Psoas muscle (tissue), 8 donors: ENCODE data around the gene ADCY1. TPM values are rescaled to one million over a fixed set of nuclear protein-coding genes. Genes with fewer than 3 reads are reported as not detected.

Experiments
- ATAC-seq, 4 donors: fragments of 200-7000 bp; cut with Tn5 transposase; one replicate each; pipeline ENCODE4 v1.9.1; 2020; ENCODE audit warnings: moderate library complexity in 3 of 4, mild to moderate bottlenecking in 2 of 4
- DNase-seq, 2 donors: peaks; one replicate each; pipeline ENCODE4 v3.0.0-alpha.2; 2020
- H3K27ac ChIP-seq: fragments of 200-600 bp; one replicate; pipeline ENCODE4 v1.8.0; 2022
- H3K27me3 ChIP-seq, 3 donors: fragments of 200-600 bp in 1 of 3; one replicate each; pipeline versions ENCODE4 v1.6.1 to v1.8.0; 2013 to 2022; ENCODE audit warnings: low read length in 2 of 3, mild to moderate bottlenecking in 2 of 3, moderate library complexity in 1 of 3; ENCODE audit not compliant: insufficient read depth in 3 of 3
- H3K36me3 ChIP-seq, 2 donors: fragments of 200-600 bp in 1 of 2; one replicate each; pipeline versions ENCODE4 v1.6.1 to v1.8.0; 2013 to 2022; ENCODE audit warnings: low read depth in 1 of 2, mild to moderate bottlenecking in 1 of 2, moderate library complexity in 1 of 2; ENCODE audit not compliant: insufficient read depth in 1 of 2
- H3K4me1 ChIP-seq: fragments of 200-600 bp; one replicate; pipeline ENCODE4 v1.8.0; 2022
- H3K4me3 ChIP-seq: fragments of 200-600 bp; one replicate; pipeline ENCODE4 v1.8.0; 2022; ENCODE audit warnings: mild to moderate bottlenecking
- H3K9me3 ChIP-seq: fragments of 200-600 bp; one replicate; pipeline ENCODE4 v1.8.0; 2022
- WGBS, 3 donors: extraction: QIAGEN DNeasy Blood & Tissue Kit; methylation state at CpG; one replicate each; pipeline versions ENCODE4 v1.1.6 to v1.1.7; 2013; 5-methylcytosine and 5-hydroxymethylcytosine counted together
- intact Hi-C, 2 donors: fragments of 100-400 bp; cut with DNase I; formaldehyde crosslinking; loops; one replicate each; pipeline versions ENCODE4 v1.11.0 to v1.14.2; 2022
- polyA plus RNA-seq, 3 donors: library from polyadenylated mRNA; stranded (reverse); fragments of 200-250 nt; gene quantifications; one replicate each; pipeline ENCODE4 v1.2.3, GENCODE V29; 2013
- total RNA-seq, 4 donors: library from RNA; stranded (reverse); fragmentation: NEBNext Ultra II Directional in 2 of 4; extraction: Animal tissue kit (Norgen Biotek cat#: 25700) in 2 of 4; gene quantifications; one replicate each; pipeline versions ENCODE4 v1.2.1 to v1.2.4, GENCODE V29; 2021 to 2023
- TF ChIP-seq, protein P1 (sequence below): fragments of 200-600 bp; IDR thresholded peaks from one replicate; pipeline ENCODE4 v1.8.0; 2022; ENCODE audit warnings: antibody characterized with exemption
- donor health status: healthy with polysubstance abuse.
- donor health status: DM: no; HTN: no; CAD: no; lungs with moderate emphysema.
- donor health status: Bipolar disorder and iron deficiency.
- donor health status: healthy.
- donor health status: DM: yes; HTN: yes; CAD: no.
- donor health status: DM: no; HTN: no; CAD: no.
- donor health status: DM: no; HTN: no; CAD: no.
- donor health status: DM: yes; HTN: yes; CAD: no.

ADCY1 gene
- total and polyA plus RNA-seq, 7 donors = 1.3 to 4.3 (median 2.2) TPM

- no peak overlapping the region for H3K4me3 ChIP-seq
- no peaks in the 10 kb centered on the region for H3K4me1 ChIP-seq
- intact Hi-C loops = no loop called here
- H3K36me3 ChIP-seq = no peaks in the 10 kb centered on the region
- no peak overlapping the region for H3K27ac ChIP-seq
- no peaks in the 10 kb centered on the region for H3K27me3 ChIP-seq
- H3K9me3 ChIP-seq = no peaks in the 10 kb centered on the region
- TF ChIP-seq, protein P1, sequence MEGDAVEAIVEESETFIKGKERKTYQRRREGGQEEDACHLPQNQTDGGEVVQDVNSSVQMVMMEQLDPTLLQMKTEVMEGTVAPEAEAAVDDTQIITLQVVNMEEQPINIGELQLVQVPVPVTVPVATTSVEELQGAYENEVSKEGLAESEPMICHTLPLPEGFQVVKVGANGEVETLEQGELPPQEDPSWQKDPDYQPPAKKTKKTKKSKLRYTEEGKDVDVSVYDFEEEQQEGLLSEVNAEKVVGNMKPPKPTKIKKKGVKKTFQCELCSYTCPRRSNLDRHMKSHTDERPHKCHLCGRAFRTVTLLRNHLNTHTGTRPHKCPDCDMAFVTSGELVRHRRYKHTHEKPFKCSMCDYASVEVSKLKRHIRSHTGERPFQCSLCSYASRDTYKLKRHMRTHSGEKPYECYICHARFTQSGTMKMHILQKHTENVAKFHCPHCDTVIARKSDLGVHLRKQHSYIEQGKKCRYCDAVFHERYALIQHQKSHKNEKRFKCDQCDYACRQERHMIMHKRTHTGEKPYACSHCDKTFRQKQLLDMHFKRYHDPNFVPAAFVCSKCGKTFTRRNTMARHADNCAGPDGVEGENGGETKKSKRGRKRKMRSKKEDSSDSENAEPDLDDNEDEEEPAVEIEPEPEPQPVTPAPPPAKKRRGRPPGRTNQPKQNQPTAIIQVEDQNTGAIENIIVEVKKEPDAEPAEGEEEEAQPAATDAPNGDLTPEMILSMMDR = no peak
- ATAC-seq (no peak), DNase-seq (no peak)
- whole genome bisulfite sequencing, 3 donors = 85 to 91% (median 88%) methylated on average over 6 of the region's 6 CpGs
These were observed 77.4 kb downstream of the ADCY1 start for GRCh38 chr7:45651540-45651939.

DNA sequence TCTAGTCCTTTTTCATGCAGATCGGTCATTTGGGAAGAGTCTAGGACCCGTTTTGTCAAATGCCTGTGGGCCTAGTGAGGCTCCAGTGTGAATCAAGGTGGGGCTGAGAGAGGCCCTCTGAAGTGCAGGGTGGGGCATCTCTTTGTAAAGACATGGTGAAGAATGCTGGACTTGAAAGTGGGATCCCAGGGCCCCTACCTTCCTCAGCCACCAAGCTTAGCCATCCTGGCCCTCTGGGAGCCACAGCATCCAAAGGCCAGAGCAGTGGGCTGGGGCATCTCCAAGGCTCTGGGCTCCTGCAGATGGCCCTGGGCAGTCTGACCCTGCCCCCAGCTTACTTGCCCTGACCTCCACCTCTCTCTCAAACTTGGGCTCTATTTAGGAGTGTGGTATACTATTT lies 78.5 kb downstream of the ADCY1 start:
- TF ChIP-seq, protein P1 = no peak
- H3K36me3 ChIP-seq = no peaks in the 10 kb centered on the region
- DNase-seq (no peak), ATAC-seq (no peak)
- intact Hi-C loops = no loop called here
- no peak overlapping the region for H3K27ac ChIP-seq
- 91 to 97% (median 96%) methylated on average over 2 of the region's 2 CpGs for WGBS, 3 donors
- no peak overlapping the region for H3K4me3 ChIP-seq
- H3K4me1 ChIP-seq = no peaks in the 10 kb centered on the region
- H3K27me3 ChIP-seq = no peaks in the 10 kb centered on the region
- no peaks in the 10 kb centered on the region for H3K9me3 ChIP-seq

DNA sequence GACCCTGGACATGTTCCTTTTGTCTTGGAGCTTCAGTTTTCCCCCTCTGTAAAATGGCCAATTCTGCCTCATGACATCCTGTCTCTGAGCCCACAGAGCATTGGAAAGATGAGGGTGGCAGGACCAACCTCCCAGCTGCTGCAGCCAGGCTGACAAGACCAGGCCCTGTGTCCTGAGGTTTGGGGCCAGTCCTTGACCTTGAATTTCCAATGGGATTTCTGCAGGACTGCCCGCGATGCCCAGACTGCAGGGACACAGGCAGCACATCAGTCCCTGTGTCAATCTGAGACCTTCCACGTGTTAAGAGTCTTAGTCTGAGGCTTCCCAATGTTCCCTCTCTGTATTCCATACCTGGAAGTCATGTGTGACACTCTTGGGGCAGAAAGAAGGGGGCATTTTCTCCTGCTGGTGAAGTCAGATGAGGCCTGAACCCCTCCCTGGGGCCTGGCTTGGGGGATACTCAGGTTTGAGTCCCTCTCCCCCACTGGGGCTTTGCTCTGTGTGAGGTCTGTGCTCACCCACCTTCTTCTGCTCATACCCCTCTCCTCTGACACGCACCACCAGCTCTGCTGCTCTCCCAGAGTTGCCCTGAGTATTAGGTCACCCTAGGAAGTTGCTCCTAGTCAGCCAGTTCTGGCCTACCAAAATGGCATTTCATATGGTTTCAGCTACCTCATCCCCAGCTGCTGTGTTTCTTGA lies 79.2 kb downstream of the ADCY1 start:
- TF ChIP-seq, protein P1 = no peak
- ATAC-seq = no peak
- intact Hi-C loops = no loop called here
- Histone ChIP-seq H3K27ac (no peak overlapping the region), H3K4me3 (no peak overlapping the region), H3K36me3 (no peaks in the 10 kb centered on the region), H3K4me1 (no peaks in the 10 kb centered on the region), H3K27me3 (no peaks in the 10 kb centered on the region), H3K9me3 (no peaks in the 10 kb centered on the region)
- no peak for DNase-seq
- WGBS, 3 donors = 67 to 80% (median 78%) methylated on average over 4 of the region's 4 CpGs

DNA sequence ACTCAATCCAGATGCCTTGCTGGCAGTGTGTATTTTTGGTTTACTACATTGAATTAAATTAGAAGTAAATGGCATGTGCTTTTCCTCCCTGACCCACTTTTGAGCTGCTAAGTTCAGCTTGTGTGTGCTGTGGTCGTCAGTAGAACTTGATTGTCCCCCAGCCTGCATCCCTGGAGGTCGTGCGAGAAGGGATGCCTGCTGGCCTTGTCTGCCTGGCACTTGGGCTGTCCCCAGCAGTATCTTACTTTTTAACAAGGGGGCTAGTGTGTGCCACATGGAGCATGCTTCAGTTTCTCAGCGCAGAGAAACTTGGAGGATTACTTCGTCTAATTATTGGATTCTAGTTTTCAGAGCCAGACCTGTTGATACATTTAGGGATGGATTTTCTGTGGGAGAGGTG lies 80.2 kb downstream of the ADCY1 start:
- Histone ChIP-seq H3K27ac (no peak overlapping the region), H3K4me3 (no peak overlapping the region), H3K9me3 (no peaks in the 10 kb centered on the region), H3K27me3 (no peaks in the 10 kb centered on the region), H3K36me3 (no peaks in the 10 kb centered on the region), H3K4me1 (no peaks in the 10 kb centered on the region)
- TF ChIP-seq, protein P1 = no peak
- ATAC-seq = no peak
- no peak for DNase-seq
- intact Hi-C loops = no loop called here
- 92 to 96% (median 93%) methylated on average over 5 of the region's 5 CpGs for WGBS, 3 donors

GRCh38 chr7:45655539-45655938 lies 81.4 kb downstream of the ADCY1 start:
- TF ChIP-seq, protein P1 = no peak
- intact Hi-C loops = no loop called here
- ATAC-seq = no peak

More at GRCh38 chr7:45655539-45655938, 81.4 kb downstream of the ADCY1 start:
- no peak for DNase-seq
- H3K27me3 ChIP-seq = no peaks in the 10 kb centered on the region
- no peak overlapping the region for H3K27ac ChIP-seq
- H3K4me1 ChIP-seq = no peaks in the 10 kb centered on the region
- 92 to 93% (median 92%) methylated on average over 10 of the region's 10 CpGs for WGBS, 3 donors
- H3K4me3 ChIP-seq = no peak overlapping the region
- no peaks in the 10 kb centered on the region for H3K36me3 ChIP-seq
- no peaks in the 10 kb centered on the region for H3K9me3 ChIP-seq
